Stimulated activated memory B cell treated with anti-CD40 and anti-IgM and Interleukin-4, amounts not matched to agents 10 μg/mL and 1 μg/mL and 100 μg/mL, for 72 hours (primary cell): ENCODE data around the gene FN1.

Experiments used
- ATAC-seq: fragments of 150-1000 bp; cut with Tn5 transposase; 2 replicates; pipeline ENCODE4 v1.10.0; 2021
- H3K27ac Mint-ChIP-seq: one replicate; pipeline ENCODE4 v1.8.0; 2022; ENCODE audit warnings: mild to moderate bottlenecking, mixed read lengths
- H3K27me3 Mint-ChIP-seq: one replicate; pipeline ENCODE4 v1.8.0; 2022; ENCODE audit warnings: mixed read lengths
- H3K36me3 Mint-ChIP-seq: one replicate; pipeline ENCODE4 v1.8.0; 2022; ENCODE audit warnings: mixed read lengths
- H3K4me1 Mint-ChIP-seq: one replicate; pipeline ENCODE4 v1.8.0; 2022; ENCODE audit warnings: mixed read lengths
- H3K4me3 Mint-ChIP-seq: one replicate; pipeline ENCODE4 v1.8.0; 2022; ENCODE audit warnings: mild to moderate bottlenecking, moderate library complexity, mixed read lengths
- H3K9me3 Mint-ChIP-seq: one replicate; pipeline ENCODE4 v1.8.0; 2022; ENCODE audit warnings: mixed read lengths

FN1 gene

GRCh38 chr2:215374642-215375466 lies 61.0 kb downstream of the FN1 start:
- Mint-ChIP-seq H3K36me3 (peaks cover 20% of the 10 kb centered on the region), H3K27ac (no peak overlapping the region), H3K27me3 (no peaks in the 10 kb centered on the region), H3K4me1 (no peaks in the 10 kb centered on the region), H3K9me3 (no peaks in the 10 kb centered on the region), H3K4me3 (no peak overlapping the region)
- ATAC-seq, result no peak

- no peaks in the 10 kb centered on the region for H3K4me1 Mint-ChIP-seq
- H3K9me3 Mint-ChIP-seq, result no peaks in the 10 kb centered on the region
- ATAC-seq, result no peak
- H3K36me3 Mint-ChIP-seq, result peaks cover 20% of the 10 kb centered on the region
- no peak overlapping the region for H3K27ac Mint-ChIP-seq
- H3K27me3 Mint-ChIP-seq, result no peaks in the 10 kb centered on the region
- H3K4me3 Mint-ChIP-seq, result no peak overlapping the region
Measured at GRCh38 chr2:215374002-215374401, 61.9 kb downstream of the FN1 start.

- no peaks in the 10 kb centered on the region for H3K4me1 Mint-ChIP-seq
- peaks cover 21% of the 10 kb centered on the region for H3K36me3 Mint-ChIP-seq
- H3K4me3 Mint-ChIP-seq, result no peak overlapping the region
- H3K27ac Mint-ChIP-seq, result no peak overlapping the region
- ATAC-seq, result no peak
- no peaks in the 10 kb centered on the region for H3K9me3 Mint-ChIP-seq
- H3K27me3 Mint-ChIP-seq, result no peaks in the 10 kb centered on the region
Measured at GRCh38 chr2:215372968-215373649, 62.8 kb downstream of the FN1 start.

GRCh38 chr2:215371915-215372897 lies 63.7 kb downstream of the FN1 start:
- Mint-ChIP-seq H3K36me3 (peaks cover 27% of the 10 kb centered on the region), H3K4me1 (no peaks in the 10 kb centered on the region), H3K9me3 (no peaks in the 10 kb centered on the region), H3K27me3 (no peaks in the 10 kb centered on the region), H3K27ac (no peak overlapping the region), H3K4me3 (no peak overlapping the region)
- no peak for ATAC-seq

DNA sequence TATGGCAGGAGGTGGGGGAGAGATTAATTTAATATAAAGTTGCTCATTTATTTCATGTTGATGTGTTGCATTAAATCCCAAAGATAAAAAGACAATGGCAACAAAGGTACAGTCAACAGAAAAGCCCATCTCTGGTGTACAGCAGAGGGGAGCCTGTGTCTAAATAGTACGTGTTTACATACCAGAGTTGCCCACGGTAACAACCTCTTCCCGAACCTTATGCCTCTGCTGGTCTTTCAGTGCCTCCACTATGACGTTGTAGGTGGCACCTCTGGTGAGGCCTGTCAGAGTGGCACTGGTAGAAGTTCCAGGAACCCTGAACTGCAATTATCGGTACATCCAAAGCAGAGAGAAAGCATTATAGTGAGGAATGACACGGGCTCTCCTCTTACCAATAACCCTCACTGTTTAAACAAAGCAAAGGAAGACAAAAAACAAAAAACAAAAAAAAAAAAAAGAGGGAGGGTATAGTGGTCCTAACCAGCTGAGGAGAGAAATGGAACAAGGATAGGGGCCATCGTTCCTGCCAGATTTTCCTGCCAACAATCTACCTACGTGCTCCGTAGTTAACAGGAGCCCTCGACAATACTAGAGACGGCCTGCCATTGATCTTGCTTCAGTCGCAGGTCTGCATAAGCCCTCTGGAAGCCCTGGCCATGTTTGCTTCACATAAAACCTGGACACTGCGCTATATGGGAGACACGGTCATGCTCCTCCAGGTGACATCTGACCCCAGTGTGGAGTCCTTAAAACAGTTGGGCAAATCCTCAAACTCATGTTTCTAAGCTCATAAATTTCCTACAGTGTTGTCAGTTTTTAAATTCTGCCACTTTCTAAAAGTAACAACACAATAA lies 65.5 kb downstream of the FN1 start:
- H3K4me3 Mint-ChIP-seq, result no peak overlapping the region
- H3K4me1 Mint-ChIP-seq, result no peaks in the 10 kb centered on the region
- peaks cover 30% of the 10 kb centered on the region for H3K36me3 Mint-ChIP-seq
- no peaks in the 10 kb centered on the region for H3K27me3 Mint-ChIP-seq
- ATAC-seq, result no peak
- H3K9me3 Mint-ChIP-seq, result no peaks in the 10 kb centered on the region
- H3K27ac Mint-ChIP-seq, result no peak overlapping the region

DNA sequence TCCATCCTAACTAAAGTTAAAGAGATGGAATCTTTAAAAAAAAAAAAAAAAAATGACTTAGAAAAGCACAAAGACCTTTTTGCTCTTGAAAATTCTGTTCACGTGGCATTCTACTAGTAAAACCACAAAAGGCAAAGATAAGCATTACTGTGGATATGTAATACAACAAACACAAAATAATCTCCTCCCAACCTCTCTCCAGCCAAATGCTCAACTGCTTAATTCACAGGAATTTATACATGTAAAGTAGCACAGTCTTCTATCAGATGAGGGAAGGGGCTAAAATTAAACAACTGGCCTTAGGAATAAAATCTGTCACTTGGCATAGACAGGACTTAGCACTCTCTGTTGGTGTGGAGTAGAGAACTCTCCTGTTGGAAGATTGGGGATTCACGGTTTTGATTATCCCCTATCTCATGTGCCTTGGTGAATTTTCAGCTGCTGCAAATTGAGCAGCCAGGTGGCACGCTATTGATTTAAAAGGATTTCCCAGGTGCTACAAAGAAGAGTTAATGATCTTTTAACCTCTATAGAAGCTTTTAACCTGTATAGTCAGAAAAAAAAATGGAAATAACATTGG lies 66.6 kb downstream of the FN1 start:
- no peaks in the 10 kb centered on the region for H3K27me3 Mint-ChIP-seq
- no peaks in the 10 kb centered on the region for H3K4me1 Mint-ChIP-seq
- H3K4me3 Mint-ChIP-seq, result no peak overlapping the region
- peaks cover 33% of the 10 kb centered on the region for H3K36me3 Mint-ChIP-seq
- ATAC-seq, result no peak
- no peaks in the 10 kb centered on the region for H3K9me3 Mint-ChIP-seq
- no peak overlapping the region for H3K27ac Mint-ChIP-seq

DNA sequence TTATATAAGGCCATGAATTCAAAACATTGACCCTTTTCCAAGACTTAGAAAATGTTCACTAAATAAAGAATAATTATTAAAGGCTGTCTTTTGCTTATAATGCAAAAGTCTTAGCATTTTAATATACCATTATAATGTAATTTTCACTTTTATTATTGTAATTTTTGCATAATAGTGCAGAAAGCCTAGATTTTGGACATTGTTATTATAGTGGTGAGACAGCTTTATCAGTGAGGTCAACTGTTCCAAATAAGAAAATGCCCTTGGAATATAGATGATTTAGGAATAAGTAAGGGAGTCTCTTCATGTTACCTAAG lies 67.4 kb downstream of the FN1 start:
- peaks cover 33% of the 10 kb centered on the region for H3K36me3 Mint-ChIP-seq

GRCh38 chr2:215367662-215368492 lies 68.0 kb downstream of the FN1 start:
- no peaks in the 10 kb centered on the region for H3K27me3 Mint-ChIP-seq
- H3K4me1 Mint-ChIP-seq, result no peaks in the 10 kb centered on the region
- H3K4me3 Mint-ChIP-seq, result no peak overlapping the region
- H3K9me3 Mint-ChIP-seq, result no peaks in the 10 kb centered on the region
- no peak for ATAC-seq
- peaks cover 35% of the 10 kb centered on the region for H3K36me3 Mint-ChIP-seq
- no peak overlapping the region for H3K27ac Mint-ChIP-seq

More for the DNA sequence above, 67.4 kb downstream of the FN1 start:
- no peaks in the 10 kb centered on the region for H3K27me3 Mint-ChIP-seq
- H3K9me3 Mint-ChIP-seq, result no peaks in the 10 kb centered on the region
- ATAC-seq, result no peak
- H3K4me1 Mint-ChIP-seq, result no peaks in the 10 kb centered on the region
- H3K4me3 Mint-ChIP-seq, result no peak overlapping the region
- H3K27ac Mint-ChIP-seq, result no peak overlapping the region

DNA sequence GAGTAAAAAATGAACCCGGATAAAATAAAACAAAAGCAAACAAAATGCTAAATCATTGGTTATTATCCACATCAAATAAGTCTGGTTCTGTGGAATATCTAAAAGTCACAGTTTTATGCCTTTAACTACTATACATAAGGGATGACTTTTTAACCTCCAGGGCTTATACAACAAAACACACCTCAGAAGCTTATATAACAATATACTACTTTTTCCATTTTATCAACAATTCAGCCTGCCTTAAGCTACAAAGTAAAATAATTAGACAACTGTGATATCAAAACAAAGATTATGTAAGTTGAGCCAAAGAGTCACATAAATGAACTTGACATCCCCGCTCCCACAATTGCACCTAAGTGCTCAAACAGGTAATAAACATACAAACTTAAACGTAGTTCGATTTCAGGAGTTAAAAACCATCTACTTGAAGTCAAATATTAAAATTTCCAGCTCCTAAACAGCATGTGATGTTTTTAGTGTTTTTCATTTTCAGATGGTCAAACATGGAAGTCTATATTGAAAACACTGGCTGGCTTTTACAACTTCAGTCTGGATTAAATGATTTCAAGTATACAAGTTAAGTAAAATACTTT lies 69.3 kb downstream of the FN1 start:
- no peak overlapping the region for H3K4me3 Mint-ChIP-seq
- H3K36me3 Mint-ChIP-seq, result peaks cover 48% of the 10 kb centered on the region
- H3K27ac Mint-ChIP-seq, result no peak overlapping the region
- no peaks in the 10 kb centered on the region for H3K4me1 Mint-ChIP-seq
- H3K9me3 Mint-ChIP-seq, result no peaks in the 10 kb centered on the region
- H3K27me3 Mint-ChIP-seq, result no peaks in the 10 kb centered on the region
- no peak for ATAC-seq

GRCh38 chr2:215365184-215365658 lies 70.6 kb downstream of the FN1 start:
- Mint-ChIP-seq H3K4me1 (no peaks in the 10 kb centered on the region), H3K27ac (no peak overlapping the region)

DNA sequence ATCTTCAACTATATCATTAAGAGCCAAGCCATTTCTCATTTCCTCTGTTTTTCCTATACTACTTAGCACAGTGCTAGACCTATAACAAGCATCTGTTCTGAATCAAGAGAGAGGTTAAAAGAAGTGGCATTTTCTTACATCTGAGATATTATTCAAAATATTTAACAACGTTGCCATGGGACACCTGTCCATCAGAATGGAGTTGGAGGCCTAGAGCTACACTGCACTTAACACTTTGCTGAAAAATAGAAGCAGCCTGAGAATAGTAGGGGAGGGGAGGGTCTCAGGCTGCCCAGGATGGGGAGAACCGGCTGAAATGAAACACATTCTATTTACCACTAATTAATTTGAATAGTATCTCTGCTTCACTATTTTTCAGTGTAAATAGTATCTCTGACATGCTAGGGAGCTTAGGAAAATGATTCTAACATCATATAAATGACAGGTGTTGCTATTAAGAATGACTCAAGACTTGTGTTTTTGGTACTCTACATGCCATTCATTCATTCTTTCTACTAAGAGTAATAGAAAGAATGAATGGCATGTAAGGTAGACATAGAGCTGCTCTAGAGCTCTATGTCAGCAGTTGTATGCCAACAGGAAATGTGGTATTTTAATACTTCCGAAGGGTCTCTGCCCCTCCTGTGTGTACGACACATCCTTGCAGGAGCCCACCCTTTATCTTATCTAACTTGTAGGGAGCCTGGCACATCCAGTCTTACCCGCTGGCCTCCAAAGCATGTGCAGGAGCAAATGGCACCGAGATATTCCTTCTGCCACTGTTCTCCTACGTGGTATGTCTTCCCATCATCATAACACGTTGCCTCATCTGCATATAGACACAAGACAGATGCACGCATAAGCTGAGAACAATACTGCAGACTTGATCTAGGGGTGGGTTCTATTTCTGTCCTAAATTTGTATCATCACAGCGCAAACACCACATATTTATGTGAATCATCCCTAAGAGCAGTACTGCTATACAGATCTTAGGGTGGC lies 71.4 kb downstream of the FN1 start:
- peaks cover 53% of the 10 kb centered on the region for H3K36me3 Mint-ChIP-seq
- no peak overlapping the region for H3K4me3 Mint-ChIP-seq
- no peaks in the 10 kb centered on the region for H3K27me3 Mint-ChIP-seq
- ATAC-seq, result no peak
- no peaks in the 10 kb centered on the region for H3K4me1 Mint-ChIP-seq
- H3K27ac Mint-ChIP-seq, result no peak overlapping the region
- H3K9me3 Mint-ChIP-seq, result no peaks in the 10 kb centered on the region

More at GRCh38 chr2:215365184-215365658, 70.6 kb downstream of the FN1 start:
- H3K36me3 Mint-ChIP-seq, result peaks cover 53% of the 10 kb centered on the region
- H3K27me3 Mint-ChIP-seq, result no peaks in the 10 kb centered on the region
- H3K9me3 Mint-ChIP-seq, result no peaks in the 10 kb centered on the region
- ATAC-seq, result no peak
- H3K4me3 Mint-ChIP-seq, result no peak overlapping the region

GRCh38 chr2:215363461-215364156 lies 72.3 kb downstream of the FN1 start:
- no peak for ATAC-seq
- peaks cover 53% of the 10 kb centered on the region for H3K36me3 Mint-ChIP-seq
- no peak overlapping the region for H3K4me3 Mint-ChIP-seq
- no peak overlapping the region for H3K27ac Mint-ChIP-seq
- H3K9me3 Mint-ChIP-seq, result no peaks in the 10 kb centered on the region
- no peaks in the 10 kb centered on the region for H3K4me1 Mint-ChIP-seq
- H3K27me3 Mint-ChIP-seq, result no peaks in the 10 kb centered on the region
